HepG2 (cell line): ENCODE measurements around the gene ZNF821. TPM values are rescaled to one million over a fixed set of nuclear protein-coding genes. Genes with fewer than 3 reads are reported as not detected.

Experiments
- AGO2 ChIP-seq: fragments of 200-400 bp; formaldehyde crosslinking; optimal IDR thresholded peaks from 2 replicates; pipeline ENCODE3; 2017; ENCODE audit warnings: mild to moderate bottlenecking, low read depth, low read length, moderate library complexity
- DPF2 ChIP-seq: sonication (generic); formaldehyde crosslinking; IDR thresholded peaks from 2 replicates; pipeline ENCODE4 v1.4.0; 2020; ENCODE audit warnings: mild to moderate bottlenecking, low read depth, missing genetic modification reagents, borderline replicate concordance
- HMG20A ChIP-seq: IDR thresholded peaks from 2 replicates; pipeline ENCODE4 v1.6.1; 2016; ENCODE audit warnings: borderline replicate concordance
- KIAA2018 ChIP-seq: sonication (generic); formaldehyde crosslinking; IDR thresholded peaks from 2 replicates; pipeline ENCODE4 v1.5.0; 2020; ENCODE audit warnings: mild to moderate bottlenecking, missing genetic modification reagents, borderline replicate concordance
- MYC ChIP-seq: sonication (generic); formaldehyde crosslinking; IDR thresholded peaks from 2 replicates; pipeline ENCODE4 v1.9.0; 2021; ENCODE audit warnings: missing genetic modification reagents, borderline replicate concordance
- NCOA1 ChIP-seq: sonication (generic); formaldehyde crosslinking; IDR thresholded peaks from 2 replicates; pipeline ENCODE4 v1.9.0; 2021; ENCODE audit warnings: missing genetic modification reagents
- SNAPC2 ChIP-seq: sonication (generic); formaldehyde crosslinking; IDR thresholded peaks from 2 replicates; pipeline ENCODE4 v1.8.1; 2022; ENCODE audit warnings: mild to moderate bottlenecking, missing genetic modification reagents
- SOX13 ChIP-seq, 3 experiments: fragments of 450-650 bp in 1 of 3; sonication (generic) in 1 of 3; formaldehyde crosslinking in 1 of 3; IDR thresholded peaks in 2 of 3; conservative IDR thresholded peaks in 1 of 3; 2 replicates each; pipeline versions ENCODE4 v1.5.0 to v1.6.1; 2016 to 2020; ENCODE audit warnings: antibody characterized with exemption in 1 of 3, mild to moderate bottlenecking in 1 of 3, missing compliant biosample characterization in 1 of 3, missing genetic modification reagents in 1 of 3, moderate library complexity in 1 of 3
- XRCC5 ChIP-seq: fragments of 200-400 bp; formaldehyde crosslinking; optimal IDR thresholded peaks from 2 replicates; pipeline ENCODE3; 2017; ENCODE audit warnings: mild to moderate bottlenecking, low read length
- ZFP90 ChIP-seq: sonication (generic); formaldehyde crosslinking; IDR thresholded peaks from 2 replicates; pipeline ENCODE4 v1.8.0; 2022; ENCODE audit warnings: missing genetic modification reagents, mild to moderate bottlenecking, inconsistent platforms, borderline replicate concordance
- ZFX ChIP-seq: sonication (generic); formaldehyde crosslinking; IDR thresholded peaks from 2 replicates; pipeline ENCODE4 v1.4.0; 2020; ENCODE audit warnings: mild to moderate bottlenecking, low read depth, missing genetic modification reagents, moderate library complexity
- ZNF10 ChIP-seq: sonication (generic); formaldehyde crosslinking; IDR thresholded peaks from 2 replicates; pipeline ENCODE4 v1.4.0; 2020; ENCODE audit warnings: mild to moderate bottlenecking, low read depth, missing genetic modification reagents, borderline replicate concordance
- ZNF251 ChIP-seq: sonication (generic); formaldehyde crosslinking; IDR thresholded peaks from 2 replicates; pipeline ENCODE4 v1.9.0; 2021; ENCODE audit warnings: mild to moderate bottlenecking, missing genetic modification reagents
- ZNF337 ChIP-seq: sonication (generic); formaldehyde crosslinking; IDR thresholded peaks from 2 replicates; pipeline ENCODE4 v1.5.1; 2020; ENCODE audit warnings: missing genetic modification reagents, low read depth, mild to moderate bottlenecking, borderline replicate concordance
- ZNF34 ChIP-seq: sonication (generic); formaldehyde crosslinking; IDR thresholded peaks from 2 replicates; pipeline ENCODE4 v1.4.0; 2020; ENCODE audit warnings: mild to moderate bottlenecking, missing genetic modification reagents, borderline replicate concordance
- ZNF354B ChIP-seq: sonication (generic); formaldehyde crosslinking; IDR thresholded peaks from 2 replicates; pipeline ENCODE4 v1.8.0; 2022; ENCODE audit warnings: mild to moderate bottlenecking, missing genetic modification reagents
- ZNF383 ChIP-seq: sonication (generic); formaldehyde crosslinking; IDR thresholded peaks from 2 replicates; pipeline ENCODE4 v1.4.0; 2020; ENCODE audit warnings: missing genetic modification reagents, mild to moderate bottlenecking, borderline replicate concordance
- polyA plus RNA-seq, 8 experiments: library from polyadenylated mRNA; depleted of rRNA in 3 of 8; stranded (reverse) in 7 of 8; unstranded in 1 of 8; fragments of >200 nt; fragmentation: Illumina TruSeq in 4 of 8; extraction: Trizol in 4 of 8; gene quantifications; 2 replicates each; pipeline versions ENCODE4 v1.2.1 to v1.2.3, GENCODE V29; 2011 to 2016; ENCODE audit warnings: low read depth in 4 of 8, missing spikeins in 1 of 8, mixed read lengths in 1 of 8; ENCODE audit not compliant: insufficient read depth in 1 of 8
- total RNA-seq, 5 experiments: library from RNA; depleted of rRNA; stranded (reverse); fragments of >200 nt; fragmentation: Illumina TruSeq; extraction: Trizol; gene quantifications; 2 replicates each; pipeline ENCODE4 v1.2.3, GENCODE V29; 2016; ENCODE audit warnings: low read depth in 1 of 5
- TF ChIP-seq, protein P1 (sequence below): sonication (generic); formaldehyde crosslinking; IDR thresholded peaks from 2 replicates; pipeline ENCODE4 v1.5.1; 2020; ENCODE audit warnings: mild to moderate bottlenecking, moderate library complexity, missing genetic modification reagents

ZNF821 gene
- total and polyA plus RNA-seq, 2 of the 13 experiments (the other 11 are each of a cell fraction or from before 2014, with no cell fraction given): 7.0 to 9.1 TPM

GRCh38 chr16:71845639-71846430, 38.1 kb downstream of the ZNF821 start, which contains the start of gene ATXN1L (continued):
- TF ChIP-seq KIAA2018 (CRISPR knock-in tag): no peak
- no peak for TF ChIP-seq SOX13 (IDR thresholded peaks at IDR 0.05)
- peak in 1 of 2 experiments; percentile 57; a peak in 2 of 4 replicates for TF ChIP-seq SOX13 (CRISPR knock-in tag; conservative IDR thresholded peaks at IDR 0.05 in 1 of 2, IDR thresholded peaks at IDR 0.05 in 1 of 2)
- TF ChIP-seq ZNF10 (CRISPR knock-in tag): no peak
- peak; percentile 76 for TF ChIP-seq XRCC5
- TF ChIP-seq SNAPC2: 0 out of 2 replicates have a peak, but pooled peaks have one; percentile 74
- peak; percentile 83; the same call in 1 of the 2 replicates for TF ChIP-seq ZNF354B
- 0 out of 2 replicates have a peak, but pooled peaks have one; percentile 68 for TF ChIP-seq ZNF34 (CRISPR knock-in tag)
- peak; percentile 70 for TF ChIP-seq ZFP90 (CRISPR knock-in tag)
- TF ChIP-seq NCOA1 (CRISPR knock-in tag): no peak; the same call in 1 of the 2 replicates
- TF ChIP-seq, protein P1, sequence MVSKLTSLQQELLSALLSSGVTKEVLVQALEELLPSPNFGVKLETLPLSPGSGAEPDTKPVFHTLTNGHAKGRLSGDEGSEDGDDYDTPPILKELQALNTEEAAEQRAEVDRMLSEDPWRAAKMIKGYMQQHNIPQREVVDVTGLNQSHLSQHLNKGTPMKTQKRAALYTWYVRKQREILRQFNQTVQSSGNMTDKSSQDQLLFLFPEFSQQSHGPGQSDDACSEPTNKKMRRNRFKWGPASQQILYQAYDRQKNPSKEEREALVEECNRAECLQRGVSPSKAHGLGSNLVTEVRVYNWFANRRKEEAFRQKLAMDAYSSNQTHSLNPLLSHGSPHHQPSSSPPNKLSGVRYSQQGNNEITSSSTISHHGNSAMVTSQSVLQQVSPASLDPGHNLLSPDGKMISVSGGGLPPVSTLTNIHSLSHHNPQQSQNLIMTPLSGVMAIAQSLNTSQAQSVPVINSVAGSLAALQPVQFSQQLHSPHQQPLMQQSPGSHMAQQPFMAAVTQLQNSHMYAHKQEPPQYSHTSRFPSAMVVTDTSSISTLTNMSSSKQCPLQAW: peak; percentile 76; the same call in 1 of the 2 replicates
- no peak for TF ChIP-seq DPF2 (CRISPR knock-in tag)
- peak; percentile 90 for TF ChIP-seq ZFX
- no peak for TF ChIP-seq HMG20A
- TF ChIP-seq ZNF337 (CRISPR knock-in tag): no peak; the same call in 1 of the 2 replicates
- peak; percentile 78 for TF ChIP-seq AGO2
- no peak for TF ChIP-seq ZNF251 (CRISPR knock-in tag)
- TF ChIP-seq ZNF383: no peak; the same call in 1 of the 2 replicates
- TF ChIP-seq MYC: peak; percentile 86
